GM12874 (cell line): ENCODE data around the gene HS1BP3.

Source experiments
- CTCF ChIP-seq: IDR thresholded peaks from 2 replicates; pipeline ENCODE4 v1.5.1; 2011; ENCODE audit warnings: low read depth, mild to moderate bottlenecking, control low read depth, low read length, moderate library complexity; ENCODE audit not compliant: insufficient read depth

HS1BP3 gene

DNA sequence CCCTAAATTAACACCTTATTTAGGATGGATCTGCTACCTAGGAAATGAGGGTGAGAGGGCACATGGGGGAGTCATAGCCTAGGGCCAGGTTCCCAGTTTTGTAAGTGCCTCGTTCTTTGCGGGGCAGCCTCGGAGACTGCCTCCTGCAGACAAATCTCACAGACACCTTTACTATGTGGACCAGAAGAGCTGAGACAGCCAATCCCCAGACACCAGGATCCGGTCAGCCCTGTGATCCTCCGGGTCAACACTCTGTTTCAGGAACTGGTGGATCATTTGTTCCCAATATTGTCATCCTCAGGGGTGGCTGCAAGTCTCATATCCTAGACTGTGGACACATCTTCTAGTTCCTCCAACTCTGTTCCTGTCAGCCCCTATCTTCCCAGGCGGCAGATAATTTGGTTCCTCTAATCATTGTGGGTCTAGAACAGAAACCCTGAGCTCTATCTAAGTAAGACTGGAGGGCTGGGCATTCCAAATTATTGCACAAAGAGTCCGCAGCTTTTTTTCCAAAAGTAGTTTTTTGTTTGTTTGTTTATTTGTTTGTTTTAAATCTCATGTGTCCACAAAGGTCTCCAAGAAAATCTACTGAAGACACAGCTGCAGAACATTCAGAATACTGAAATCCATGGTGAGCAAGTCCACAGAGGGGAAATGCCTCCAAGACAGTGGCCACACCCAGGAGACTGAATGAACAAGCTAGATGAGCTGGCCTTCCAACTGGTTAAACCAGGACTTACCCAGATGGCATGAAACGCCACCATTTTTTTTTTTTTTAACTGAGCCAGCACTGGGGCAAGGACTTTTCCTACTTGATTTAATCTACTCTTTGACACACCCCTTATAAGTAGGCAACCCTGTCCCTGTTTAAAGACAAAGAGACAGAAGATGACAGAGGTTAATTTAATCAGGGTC, 9.9 kb upstream of the HS1BP3 start:
- no peak for TF ChIP-seq CTCF

DNA sequence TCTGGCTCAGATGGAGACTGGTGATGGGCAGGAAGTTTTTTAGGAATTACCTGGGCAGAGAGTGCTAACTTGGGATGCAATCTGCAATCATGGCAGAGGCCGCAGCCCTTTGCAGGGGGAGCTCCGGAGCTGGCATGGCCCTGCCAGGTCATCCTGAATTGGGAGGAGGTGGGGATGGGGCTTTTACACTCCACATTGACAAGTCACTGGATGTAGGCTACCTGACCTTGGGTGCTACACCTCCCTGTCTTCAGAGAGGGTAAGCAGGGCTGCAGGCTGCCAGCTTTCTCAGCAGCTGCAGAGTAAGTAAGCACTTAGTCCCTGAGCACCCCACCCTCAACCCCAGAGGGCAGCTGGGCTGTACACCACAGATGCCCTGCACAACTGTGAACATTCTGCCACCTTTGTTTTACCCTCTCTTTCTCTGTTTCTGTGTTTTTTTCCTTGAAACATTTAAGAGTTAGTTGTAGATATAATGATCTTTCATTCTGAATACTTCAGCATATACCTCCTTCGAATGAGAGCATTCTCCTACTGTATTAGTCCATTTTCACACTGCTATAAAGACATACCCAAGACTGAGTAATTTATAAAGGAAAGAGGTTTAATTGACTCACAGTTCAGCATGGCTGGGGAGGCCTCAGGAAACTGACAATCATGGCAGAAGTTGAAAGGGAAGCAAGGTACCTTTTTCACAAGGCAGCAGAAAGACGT, 6.8 kb upstream of the HS1BP3 start:
- TF ChIP-seq CTCF, result no peak

- TF ChIP-seq CTCF, result no peak
Measured at GRCh38 chr2:20656561-20656960, 5.7 kb upstream of the HS1BP3 start.

DNA sequence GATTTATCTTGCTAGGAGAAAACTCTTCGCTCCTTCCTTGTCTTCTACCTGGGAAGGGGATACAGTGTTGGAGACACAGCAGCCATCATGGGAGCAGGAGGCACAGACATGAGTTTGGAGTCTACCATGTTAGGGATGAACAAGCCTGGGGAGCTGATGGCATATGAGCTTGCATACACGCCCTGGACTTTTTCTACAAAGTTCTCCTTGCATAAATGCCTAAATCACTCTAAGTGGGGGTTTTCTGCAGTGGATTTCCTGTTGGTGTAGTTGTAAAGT, 3.6 kb upstream of the HS1BP3 start:
- no peak for TF ChIP-seq CTCF

- TF ChIP-seq CTCF, result no peak
Measured at GRCh38 chr2:20653695-20654534, 3.0 kb upstream of the HS1BP3 start.

- TF ChIP-seq CTCF, result no peak
Measured at GRCh38 chr2:20652673-20653575, 2.0 kb upstream of the HS1BP3 start.
